ENCODE results near the gene CMIP. TPM values are rescaled to one million over a fixed set of nuclear protein-coding genes. Genes with fewer than 3 reads are reported as not detected.

The CMIP gene
- total RNA-seq, 2 donors from 2014 or later: 35.5 to 51.5 TPM

DNA sequence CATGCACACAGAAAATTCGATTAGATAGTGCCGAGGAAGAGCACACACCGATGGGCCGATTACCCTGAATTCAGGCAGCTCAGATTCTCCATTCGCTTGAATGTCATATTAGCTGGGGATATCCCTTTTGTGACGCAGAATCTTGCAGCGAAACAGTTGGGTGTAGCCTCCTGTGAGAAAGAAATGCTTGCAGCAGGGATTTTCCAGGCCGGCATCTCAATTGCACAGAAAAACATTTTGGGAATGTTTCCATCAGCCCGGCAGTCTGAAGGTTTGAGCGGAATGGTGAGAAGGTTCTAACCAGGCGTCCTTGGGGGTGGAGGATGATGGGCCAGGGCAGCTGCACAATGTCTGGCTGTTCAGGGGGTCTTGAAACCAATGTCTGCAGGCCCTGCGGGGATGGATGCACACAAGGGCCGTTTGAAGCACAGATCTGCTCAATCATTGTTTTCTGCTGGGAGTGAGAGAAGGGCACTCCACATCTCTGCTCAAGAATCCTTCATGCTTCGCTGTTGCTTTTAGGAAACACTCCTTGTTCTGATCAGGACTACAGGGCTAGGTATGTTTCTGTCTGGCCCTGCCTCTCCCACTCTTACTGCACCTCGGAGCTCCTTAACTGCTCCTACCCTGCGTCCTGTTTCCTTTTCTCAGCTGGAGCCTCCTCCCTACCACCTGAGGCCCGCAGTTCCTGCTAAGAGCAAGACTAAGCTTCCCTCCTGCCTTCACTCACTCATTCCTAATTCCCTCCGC, 94.6 kb downstream of the CMIP start:
- no peak for ATAC-seq
- H3K36me3 Mint-ChIP-seq: no peaks in the 10 kb centered on the region
- no peak overlapping the region for H3K27ac Mint-ChIP-seq

DNA sequence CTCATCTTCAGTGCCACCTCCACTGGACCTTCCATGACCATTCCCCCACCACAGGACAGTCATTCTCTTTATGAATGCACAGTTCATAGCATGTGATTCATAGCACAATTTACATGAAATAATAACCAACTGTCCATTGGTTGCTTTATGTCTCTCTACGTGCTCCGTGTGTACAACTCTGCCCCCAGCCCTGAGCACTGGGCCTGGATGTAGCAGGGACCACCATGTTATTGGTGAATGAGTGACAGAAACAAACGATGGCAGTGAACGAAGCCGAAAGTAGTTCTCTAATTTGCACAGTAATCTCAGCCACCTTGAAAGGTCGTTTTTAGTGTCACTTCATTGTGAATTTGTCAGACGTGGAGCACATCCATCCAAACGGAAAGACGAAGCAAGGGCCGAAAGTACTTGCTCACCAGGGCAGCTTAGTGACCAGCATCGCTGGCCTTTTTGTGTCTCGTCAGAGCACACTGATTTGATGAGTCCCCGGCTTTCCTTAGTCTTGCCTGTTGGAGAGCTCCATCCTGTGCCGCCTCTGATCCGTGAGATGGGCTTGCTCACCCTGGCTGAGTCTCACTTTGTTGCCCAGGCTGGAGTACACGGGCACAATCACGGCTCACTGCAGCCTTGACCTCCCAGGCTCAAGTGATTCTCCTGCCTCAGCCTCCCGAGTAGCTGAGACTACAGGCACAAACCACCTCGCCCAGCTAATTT, 95.3 kb downstream of the CMIP start:
- no peaks in the 10 kb centered on the region for H3K36me3 Mint-ChIP-seq
- DNase-seq (ENCODE audit: low spot score in 2 of 2) (no peak), ATAC-seq (peak in 1 of 2 donors; percentile 11)
- H3K27ac Mint-ChIP-seq: no peak overlapping the region
- no peaks in the 10 kb centered on the region for H3K9me3 Mint-ChIP-seq

More for the DNA sequence above, 94.6 kb downstream of the CMIP start:
- DNase-seq (ENCODE audit: low spot score in 2 of 2): no peak
- H3K9me3 Mint-ChIP-seq: no peaks in the 10 kb centered on the region

- no peak overlapping the region for H3K27ac Mint-ChIP-seq
- DNase-seq (ENCODE audit: low spot score in 2 of 2): no peak
- no peak for ATAC-seq
- no peaks in the 10 kb centered on the region for H3K9me3 Mint-ChIP-seq
- no peaks in the 10 kb centered on the region for H3K36me3 Mint-ChIP-seq
These were observed 96.7 kb downstream of the CMIP start for GRCh38 chr16:81541314-81541713.

DNA sequence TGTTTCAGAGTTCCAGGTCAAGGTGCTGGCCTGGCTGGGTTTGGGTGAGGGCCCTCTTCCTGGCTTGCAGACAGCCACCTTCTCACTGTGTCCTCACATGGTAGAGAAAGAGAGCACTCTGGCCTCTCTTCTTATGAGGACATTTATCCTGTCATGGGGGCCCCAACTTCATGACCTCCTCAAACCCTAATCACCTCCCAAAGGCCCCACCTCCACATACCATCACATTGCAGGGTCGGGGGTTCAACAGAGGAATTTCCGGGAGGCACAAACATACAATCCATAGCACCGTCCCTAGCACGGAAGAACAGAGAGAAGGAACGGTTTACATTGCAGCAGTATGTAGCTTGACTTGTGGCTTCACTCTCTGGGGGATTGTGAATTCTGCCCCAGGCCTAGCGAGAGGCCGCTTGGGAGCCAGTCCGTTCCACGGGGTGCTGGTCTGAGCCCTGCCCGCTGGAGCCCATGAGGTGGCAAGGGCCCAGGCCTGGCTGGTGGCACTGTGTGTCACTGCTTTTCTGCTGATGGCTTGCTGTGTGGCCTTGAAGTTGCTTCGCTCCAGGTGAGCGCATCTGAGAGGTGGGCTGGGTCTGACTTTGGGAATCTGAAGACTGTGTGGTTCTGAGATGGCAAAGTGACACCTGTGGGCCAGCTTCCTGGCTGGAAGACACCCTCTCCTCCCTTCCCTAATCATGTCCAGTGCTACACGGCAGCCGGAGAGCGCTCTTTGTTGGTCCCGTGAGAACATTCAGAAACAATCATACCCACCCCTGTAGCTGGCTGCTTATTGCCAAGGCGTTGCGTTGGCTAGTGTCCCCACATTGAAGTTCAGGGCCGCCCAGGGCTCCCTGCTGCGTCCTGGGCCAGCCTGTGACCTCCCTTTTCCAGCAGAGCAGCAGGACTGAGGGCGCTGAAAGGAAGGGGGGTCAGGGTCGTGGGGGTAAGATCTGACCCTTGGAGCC, 98.3 kb downstream of the CMIP start:
- peak overlapping the region in 1 of 2 donors; percentile 68 for H3K27ac Mint-ChIP-seq
- H3K36me3 Mint-ChIP-seq: no peaks in the 10 kb centered on the region
- DNase-seq (ENCODE audit: low spot score in 2 of 2) (no peak), ATAC-seq (no peak)
- H3K9me3 Mint-ChIP-seq: no peaks in the 10 kb centered on the region

- DNase-seq (ENCODE audit: low spot score in 2 of 2) (no peak), ATAC-seq (no peak)
- Mint-ChIP-seq H3K27ac (peak overlapping the region in 1 of 2 donors; percentile 44), H3K36me3 (no peaks in the 10 kb centered on the region), H3K9me3 (no peaks in the 10 kb centered on the region)
These were observed 99.0 kb downstream of the CMIP start for GRCh38 chr16:81543571-81543970.

DNA sequence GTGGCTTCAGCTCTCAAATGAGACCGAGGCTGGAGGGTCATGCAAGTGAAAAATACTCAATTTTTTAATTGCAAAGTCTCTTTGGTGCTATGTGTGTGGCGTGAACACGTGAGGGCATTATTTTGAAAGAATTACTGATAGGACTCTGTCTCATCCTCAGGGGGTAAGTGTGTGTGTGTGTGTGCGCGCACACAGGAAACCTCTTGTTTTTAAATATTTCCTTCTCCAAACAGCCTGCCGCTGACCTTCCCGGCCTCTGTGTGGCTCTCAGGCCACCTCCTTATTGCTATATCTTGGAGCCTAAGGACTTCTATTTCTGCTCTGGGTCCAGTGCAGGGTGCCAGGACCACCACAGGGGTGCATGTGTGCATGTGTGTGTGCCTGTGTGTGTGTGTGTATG, 99.7 kb downstream of the CMIP start:
- Mint-ChIP-seq H3K27ac (no peak overlapping the region), H3K36me3 (no peaks in the 10 kb centered on the region), H3K9me3 (no peaks in the 10 kb centered on the region)
- DNase-seq (ENCODE audit: low spot score in 2 of 2) (no peak), ATAC-seq (no peak)

DNA sequence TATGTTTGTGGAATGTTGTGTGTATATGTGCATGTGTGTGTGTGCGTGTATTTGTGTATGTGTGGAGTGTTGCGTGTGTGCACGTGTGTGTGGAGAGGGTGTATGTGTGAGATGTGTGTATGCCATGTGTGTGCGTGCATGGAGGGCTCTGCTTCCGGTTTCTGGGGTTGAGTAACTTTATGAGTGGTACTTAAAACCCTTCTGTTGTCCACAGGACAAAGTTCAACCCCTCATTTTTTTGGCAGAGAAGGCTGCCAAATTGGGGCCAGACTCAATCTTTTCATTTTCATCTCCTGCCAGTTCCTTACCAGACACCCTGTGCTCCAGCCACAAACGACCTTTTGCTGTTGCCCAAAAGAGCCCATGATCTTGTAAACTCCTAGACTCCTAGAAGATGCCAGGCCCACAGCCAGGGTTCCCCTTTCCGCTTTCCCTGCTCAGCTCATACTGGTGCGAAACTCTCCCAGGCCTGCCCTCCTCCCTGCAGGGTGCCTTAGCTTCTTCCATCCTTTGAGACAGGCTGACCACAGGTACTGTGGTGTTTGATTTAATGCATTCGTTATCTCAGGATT, 100.2 kb downstream of the CMIP start:
- Mint-ChIP-seq H3K9me3 (no peaks in the 10 kb centered on the region), H3K36me3 (no peaks in the 10 kb centered on the region), H3K27ac (peak overlapping the region in 1 of 2 donors; percentile 72)
- no peak for DNase-seq (ENCODE audit: low spot score in 2 of 2)
- no peak for ATAC-seq

DNA sequence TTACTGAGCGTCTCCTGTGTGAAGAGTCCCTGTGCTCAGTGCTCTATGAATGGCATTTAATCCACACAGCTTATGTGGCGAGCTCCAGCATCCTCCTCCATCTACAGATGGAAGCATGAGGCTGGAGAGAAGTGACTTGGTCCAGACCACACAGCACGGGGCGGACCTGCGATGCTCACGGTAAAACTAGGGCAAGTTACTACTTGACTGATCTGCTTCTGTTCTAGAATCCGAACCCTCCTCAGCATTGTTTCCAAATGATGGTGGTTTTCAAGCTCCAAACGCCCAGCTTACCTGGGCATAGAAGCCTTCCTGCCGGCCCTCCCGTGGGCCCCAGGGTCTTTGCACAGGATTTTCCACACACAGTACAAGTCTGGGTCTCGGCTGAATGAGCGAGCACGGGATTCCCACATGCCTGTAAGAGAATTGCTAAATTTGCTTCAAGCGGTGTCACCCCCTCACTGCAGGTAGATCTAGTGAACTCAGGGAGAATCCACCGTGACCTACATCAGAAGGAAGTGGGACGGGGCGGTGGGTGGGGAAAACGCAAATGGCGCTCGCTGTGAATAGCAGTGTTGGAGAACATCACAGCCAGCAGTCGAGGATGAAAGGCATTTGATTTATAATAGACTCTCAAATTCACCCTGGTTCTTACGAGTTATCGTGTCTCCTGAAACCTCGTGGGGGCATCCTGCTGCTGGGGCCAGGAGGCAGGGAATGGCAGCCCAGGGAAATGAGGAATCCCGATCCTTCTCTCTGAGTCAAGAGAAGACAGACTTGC, 101.1 kb downstream of the CMIP start:
- Mint-ChIP-seq H3K27ac (no peak overlapping the region), H3K9me3 (no peaks in the 10 kb centered on the region), H3K36me3 (no peaks in the 10 kb centered on the region)
- DNase-seq (ENCODE audit: low spot score in 2 of 2): no peak
- ATAC-seq: no peak

DNA sequence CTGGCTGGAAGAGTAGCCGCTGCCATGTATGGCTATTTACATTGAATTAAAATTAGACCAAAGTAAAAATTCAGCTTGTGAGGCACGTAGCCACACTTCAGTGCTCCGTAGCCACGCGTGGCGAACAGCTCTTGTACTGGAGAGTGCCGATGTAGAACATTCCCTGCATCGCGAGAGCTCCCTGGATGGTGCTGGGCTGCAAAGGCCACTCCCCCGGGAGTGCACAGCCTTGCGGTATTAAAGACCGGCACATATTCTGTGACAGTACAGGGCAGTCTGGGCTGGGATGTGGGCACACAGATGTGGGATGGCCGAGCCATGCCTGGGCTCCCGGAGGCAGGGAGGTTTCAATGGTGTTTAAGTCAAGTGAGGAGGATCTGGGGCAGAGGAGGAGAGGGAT, 102.2 kb downstream of the CMIP start:
- H3K9me3 Mint-ChIP-seq: no peaks in the 10 kb centered on the region
- ATAC-seq: no peak
- no peaks in the 10 kb centered on the region for H3K36me3 Mint-ChIP-seq
- no peak for DNase-seq (ENCODE audit: low spot score in 2 of 2)
- H3K27ac Mint-ChIP-seq: peak overlapping the region in 1 of 2 donors; percentile 6

DNA sequence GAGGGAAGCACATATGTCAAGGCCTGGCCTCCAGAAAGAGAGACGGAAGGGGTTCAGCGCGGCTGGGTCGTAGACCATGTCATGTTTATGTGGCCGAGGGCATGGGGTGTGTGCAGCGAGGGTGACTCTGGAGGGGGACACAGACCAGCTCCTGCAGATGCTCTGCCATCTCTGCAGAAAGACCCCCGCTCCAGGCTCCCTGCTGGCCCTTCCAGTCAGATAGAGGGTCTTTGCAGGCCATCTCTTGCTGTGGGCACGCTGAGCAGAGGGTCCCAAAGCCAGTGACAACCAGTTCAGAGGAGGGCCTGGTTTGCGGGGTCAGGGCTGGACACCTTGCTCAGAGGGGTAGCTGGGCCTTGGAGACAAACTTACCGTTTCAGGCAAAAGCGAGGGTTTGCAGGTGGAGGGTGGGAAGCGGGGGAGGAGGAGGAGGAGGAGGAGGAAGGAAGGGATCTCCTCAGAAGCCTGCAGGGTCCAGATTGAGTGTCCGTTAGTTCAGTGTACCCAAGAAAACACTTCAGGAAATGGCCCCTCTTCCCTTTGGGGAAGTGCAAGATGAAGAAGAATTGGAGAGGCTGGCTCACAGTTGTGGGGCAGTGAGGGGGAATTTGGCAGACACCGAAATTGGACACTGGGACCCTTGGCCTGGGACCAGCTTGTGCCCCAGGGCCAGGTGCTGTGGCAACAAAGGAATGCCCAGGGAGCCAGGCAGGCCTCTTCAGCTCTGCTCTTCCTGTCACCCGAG, 102.8 kb downstream of the CMIP start:
- no peaks in the 10 kb centered on the region for H3K36me3 Mint-ChIP-seq
- no peak for DNase-seq (ENCODE audit: low spot score in 2 of 2)
- no peak for ATAC-seq
- no peaks in the 10 kb centered on the region for H3K9me3 Mint-ChIP-seq
- H3K27ac Mint-ChIP-seq: peak overlapping the region in 1 of 2 donors; percentile 6

DNA sequence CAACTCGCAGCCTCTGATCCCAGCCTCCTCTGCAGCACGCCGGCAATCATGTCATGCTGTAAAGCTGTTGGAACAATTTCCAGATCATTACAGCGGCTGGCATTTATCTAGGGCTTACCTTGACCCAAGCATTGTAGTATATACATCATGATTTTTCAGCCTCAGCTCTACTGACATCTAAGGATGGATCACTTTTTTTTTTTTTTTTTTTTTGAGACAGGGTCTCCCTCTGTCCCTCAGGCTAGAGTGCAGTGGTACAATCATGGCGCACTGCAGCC, 103.3 kb downstream of the CMIP start:
- ATAC-seq (no peak), DNase-seq (ENCODE audit: low spot score in 2 of 2) (no peak)
- H3K27ac Mint-ChIP-seq: no peak overlapping the region
- no peaks in the 10 kb centered on the region for H3K36me3 Mint-ChIP-seq
- H3K9me3 Mint-ChIP-seq: no peaks in the 10 kb centered on the region

GRCh38 chr16:81548551-81548875, 103.9 kb downstream of the CMIP start:
- no peaks in the 10 kb centered on the region for H3K9me3 Mint-ChIP-seq
- H3K36me3 Mint-ChIP-seq: no peaks in the 10 kb centered on the region
- DNase-seq (ENCODE audit: low spot score in 2 of 2) (no peak), ATAC-seq (no peak)
- H3K27ac Mint-ChIP-seq: no peak overlapping the region

- H3K27ac Mint-ChIP-seq: no peak overlapping the region
- no peak for DNase-seq (ENCODE audit: low spot score in 2 of 2)
- ATAC-seq: no peak
- H3K36me3 Mint-ChIP-seq: no peaks in the 10 kb centered on the region
- no peaks in the 10 kb centered on the region for H3K9me3 Mint-ChIP-seq
These were observed 104.4 kb downstream of the CMIP start for GRCh38 chr16:81548876-81549546.

DNA sequence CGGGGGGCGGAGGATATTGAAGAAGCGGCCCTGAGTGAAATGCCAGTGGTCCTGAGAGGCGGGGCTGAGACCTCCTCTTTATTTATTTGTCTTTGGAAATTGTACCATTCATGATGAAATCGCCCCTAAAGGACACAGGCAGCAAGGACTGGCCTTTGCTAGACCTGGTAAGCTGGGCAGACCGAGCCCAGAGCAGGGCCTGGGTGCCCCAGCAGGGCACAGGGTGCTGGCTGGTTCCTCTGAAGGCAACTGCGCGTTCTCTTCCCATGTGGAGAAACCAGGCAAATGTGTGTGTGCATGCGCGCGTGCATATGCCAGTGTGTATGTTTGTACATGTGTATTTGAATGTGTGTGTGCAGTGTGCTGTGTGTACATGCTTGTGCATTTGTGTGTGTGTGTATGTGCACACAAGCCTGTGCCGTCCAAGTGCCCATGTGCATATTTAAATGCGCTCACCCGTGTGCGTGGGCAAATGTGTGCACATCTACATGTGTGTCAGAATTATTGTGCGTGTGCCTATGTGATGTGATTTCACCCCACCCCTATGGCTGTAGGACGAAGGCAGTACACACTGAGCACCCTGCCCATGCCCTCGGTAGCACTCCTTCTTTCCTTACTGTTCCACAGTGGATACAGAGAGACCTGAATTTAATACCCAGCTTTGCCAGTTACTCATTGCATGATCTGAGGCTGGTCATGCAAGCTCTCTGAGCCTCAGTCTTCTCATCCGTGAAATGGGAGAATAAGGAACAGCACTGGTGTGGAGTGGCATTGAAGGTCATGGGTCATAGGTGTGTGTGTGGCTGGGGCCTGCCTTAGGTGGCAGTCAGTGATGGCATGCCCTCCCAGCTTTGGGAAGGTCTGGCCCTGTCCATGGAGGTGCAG, 105.2 kb downstream of the CMIP start:
- ATAC-seq: no peak
- DNase-seq (ENCODE audit: low spot score in 2 of 2): no peak
- H3K9me3 Mint-ChIP-seq: no peaks in the 10 kb centered on the region
- peak overlapping the region; percentile 4 to 82 for H3K27ac Mint-ChIP-seq
- no peaks in the 10 kb centered on the region for H3K36me3 Mint-ChIP-seq
